Panc1 (cell line): ENCODE measurements around the gene HSPD1. TPM values are rescaled to one million over a fixed set of nuclear protein-coding genes. Genes with fewer than 3 reads are reported as not detected.

Source experiments
- ATAC-seq: fragments of 200-7000 bp; cut with Tn5 transposase; 2 replicates; pipeline ENCODE4 v1.9.1; 2020; ENCODE audit warnings: mild to moderate bottlenecking, moderate library complexity
- BruUV-seq: library from RNA; stranded (reverse); fragments of 400-500 nt; replicated peaks from 2 replicates; lab custom pipeline; 2021; lab: Mats Ljungman, UMichigan
- CTCF ChIA-PET: fragments of 300-600 bp; sonication (Branson Sonifier 250); formaldehyde crosslinking; loops from one replicate; lab custom pipeline; 2022; ENCODE audit warnings: antibody characterized with exemption; lab: Charles Lee
- POLR2A ChIA-PET: fragments of 300-600 bp; sonication (Branson Sonifier 250); formaldehyde crosslinking; loops from one replicate; lab custom pipeline; 2022; ENCODE audit warnings: antibody characterized with exemption; lab: Charles Lee
- DNase-seq: peaks from one replicate; pipeline ENCODE4 v3.0.0-alpha.2; 2010; ENCODE audit warnings: low read depth, low spot score
- H3K27ac ChIP-seq: 2 replicates; pipeline ENCODE4 v1.5.1; 2011; ENCODE audit warnings: mild to moderate bottlenecking, low read length, inconsistent platforms
- H3K27me3 ChIP-seq: fragments of 200-500 bp; sonication (Bioruptor generic); 2 replicates; pipeline ENCODE4 v1.6.0; 2014; ENCODE audit warnings: low read length, inconsistent platforms; ENCODE audit not compliant: control insufficient read depth, insufficient read depth
- H3K36me3 ChIP-seq: fragments of 200-500 bp; sonication (Bioruptor generic); 2 replicates; pipeline ENCODE4 v1.5.1; 2014; ENCODE audit warnings: inconsistent platforms, mild to moderate bottlenecking, low read length, moderate library complexity; ENCODE audit not compliant: control insufficient read depth, insufficient read depth
- H3K4me1 ChIP-seq: 2 replicates; pipeline ENCODE4 v1.5.1; 2011; ENCODE audit warnings: inconsistent platforms, mild to moderate bottlenecking, low read length, moderate library complexity; ENCODE audit not compliant: control insufficient read depth, insufficient read depth
- H3K4me3 ChIP-seq, 2 experiments: 2 replicates each; pipeline ENCODE4 v1.5.1; 2011 to 2012; ENCODE audit warnings: low read depth in 2 of 2, low read length in 2 of 2, mild to moderate bottlenecking in 2 of 2, inconsistent platforms in 1 of 2, moderate library complexity in 1 of 2
- H3K9me3 ChIP-seq: fragments of 200-500 bp; sonication (Bioruptor generic); 2 replicates; pipeline ENCODE4 v1.5.1; 2014; ENCODE audit warnings: low read depth, mild to moderate bottlenecking, inconsistent platforms, low read length, moderate library complexity; ENCODE audit not compliant: control insufficient read depth, insufficient read depth
- CTCF ChIP-seq: fragments of 450-650 bp; IDR thresholded peaks from 2 replicates; pipeline ENCODE4 v1.5.1; 2017; ENCODE audit warnings: mild to moderate bottlenecking
- POLR2AphosphoS5 ChIP-seq: IDR thresholded peaks from 2 replicates; pipeline ENCODE4 v1.6.1; 2012; ENCODE audit warnings: mild to moderate bottlenecking, low read depth, low read length, moderate library complexity
- REST ChIP-seq, 2 experiments: IDR thresholded peaks; 2 replicates each; pipeline ENCODE4 v1.6.1; 2011 to 2012; ENCODE audit warnings: low read depth in 2 of 2, control low read depth in 1 of 2, low read length in 1 of 2, mild to moderate bottlenecking in 1 of 2, moderate library complexity in 1 of 2; ENCODE audit not compliant: insufficient read depth in 1 of 2
- SIN3A ChIP-seq: IDR thresholded peaks from 2 replicates; pipeline ENCODE4 v1.6.1; 2012; ENCODE audit warnings: low read depth, mild to moderate bottlenecking, low read length, moderate library complexity, borderline replicate concordance; ENCODE audit not compliant: insufficient read depth
- TCF7L2 ChIP-seq: IDR thresholded peaks from 2 replicates; pipeline ENCODE4 v1.6.1; 2011; ENCODE audit warnings: mild to moderate bottlenecking, low read depth, low read length, inconsistent platforms
- in situ Hi-C: cut with HindIII; loops from 2 replicates; pipeline ENCODE4 v1.10.0; 2016; ENCODE audit warnings: low sequenced_read_pairs, low pct_unique_long_range_greater_than_20kb
- intact Hi-C: fragments of 100-400 bp; cut with micrococcal nuclease; formaldehyde crosslinking; loops from one replicate; pipeline ENCODE4 v1.10.0; 2022; ENCODE audit not compliant: unreplicated experiment
- total RNA-seq: library from RNA; stranded (reverse); gene quantifications from one replicate; pipeline ENCODE4 v1.2.1, GENCODE V29; 2021; ENCODE audit not compliant: unreplicated experiment

The HSPD1 gene
- total RNA-seq, 1 experiment from 2014 or later = 553 TPM

- DNase-seq = no peak
- Histone ChIP-seq H3K9me3 (no peaks in the 10 kb centered on the region), H3K4me3 (no peak overlapping the region), H3K36me3 (peaks cover 14% of the 10 kb centered on the region; the same call in 1 of the 2 replicates), H3K27ac (no peak overlapping the region), H3K4me1 (no peaks in the 10 kb centered on the region), H3K27me3 (no peaks in the 10 kb centered on the region)
- intact Hi-C loops (no loop called here), in situ Hi-C loops (no loop called here)
- TF ChIP-seq SIN3A (no peak), CTCF (no peak), REST (IDR thresholded peaks at IDR 0.05; ENCODE audit: insufficient read depth in 1 of 2, low read depth in 2 of 2, low read length in 1 of 2) (no peak), TCF7L2 (no peak), POLR2AphosphoS5 (no peak)
- ChIA-PET CTCF (no interaction called here), POLR2A (interaction anchor here (0.7 kb wide), 1 partner anchor 41 kb away, joined by 3 read pairs; no protein-coding TSS in a partner anchor)
- no TSS peak for BruUV-seq
- ATAC-seq = no peak
These were observed 38.6 kb downstream of the HSPD1 start for GRCh38 chr2:197461057-197461456.

GRCh38 chr2:197460649-197461048 lies 39.0 kb downstream of the HSPD1 start:
- H3K36me3 ChIP-seq = peaks cover 13% of the 10 kb centered on the region; the same call in 1 of the 2 replicates
- H3K27me3 ChIP-seq = no peaks in the 10 kb centered on the region
- no peak for DNase-seq
- H3K27ac ChIP-seq = no peak overlapping the region
- in situ Hi-C loops = no loop called here
- no peaks in the 10 kb centered on the region for H3K9me3 ChIP-seq
- TF ChIP-seq REST (IDR thresholded peaks at IDR 0.05; ENCODE audit: insufficient read depth in 1 of 2, low read depth in 2 of 2, low read length in 1 of 2) (no peak), TCF7L2 (no peak), POLR2AphosphoS5 (no peak), CTCF (no peak), SIN3A (no peak)
- no peak for ATAC-seq
- intact Hi-C loops = no loop called here
- ChIA-PET CTCF (no interaction called here), POLR2A (no interaction called here)
- no peak overlapping the region for H3K4me3 ChIP-seq
- no TSS peak for BruUV-seq
- no peaks in the 10 kb centered on the region for H3K4me1 ChIP-seq
